ENCODE measurements around the gene SLC38A9. TPM values are rescaled to one million over a fixed set of nuclear protein-coding genes. Genes with fewer than 3 reads are reported as not detected.

Gene SLC38A9
- total and polyA plus RNA-seq, 9 of the 15 experiments (the other 6 are each of a cell fraction or from before 2014, with no cell fraction given), result 14.0 to 34.5 (median 20.7) TPM

- TF ChIP-seq ZBTB12 (CRISPR knock-in tag; IDR thresholded peaks at IDR 0.05), result no peak
- TF ChIP-seq C11orf30 (IDR thresholded peaks at IDR 0.05; ENCODE audit: low read depth), result no peak
- no peak for TF ChIP-seq TCF15 (CRISPR knock-in tag; IDR thresholded peaks at IDR 0.05)
- TF ChIP-seq MECOM (CRISPR knock-in tag; IDR thresholded peaks at IDR 0.05), result no peak
- no peak for TF ChIP-seq ATF7 (IDR thresholded peaks at IDR 0.05)
- no peak for TF ChIP-seq HNRNPK (IDR thresholded peaks at IDR 0.05; ENCODE audit: low read depth, low read length, poor library complexity, severe bottlenecking)
Measured at GRCh38 chr5:55582256-55582655, 129.9 kb downstream of the SLC38A9 start (continued).

GRCh38 chr5:55580042-55580441, 132.1 kb downstream of the SLC38A9 start:
- Histone ChIP-seq H4K20me1 (replicated peaks; ENCODE audit: control insufficient read depth, insufficient read depth, low read length) (no peaks in the 10 kb centered on the region), H3K36me3 (ENCODE audit: control insufficient read depth, insufficient read depth, low read length) (no peaks in the 10 kb centered on the region), H3K4me2 (ENCODE audit: insufficient read depth, low read length) (no peak overlapping the region), H3K9me1 (ENCODE audit: control insufficient read depth, insufficient read depth, low read length) (no peaks in the 10 kb centered on the region), H3K79me2 (ENCODE audit: control insufficient read depth, insufficient read depth, low read length) (no peaks in the 10 kb centered on the region), H3K4me1 (replicated peaks in 1 of 2; ENCODE audit: control insufficient read depth in 2 of 2, insufficient read depth in 2 of 2, low read length in 2 of 2) (no peaks in the 10 kb centered on the region; a peak in 1 of 5 replicates), H2AFZ (ENCODE audit: low read depth, low read length) (no peak overlapping the region), H3K9me3 (replicated peaks; ENCODE audit: control insufficient read depth, insufficient read depth, low read depth, low read length) (no peaks in the 10 kb centered on the region), H3K4me3 (no peak overlapping the region), H3K9ac (ENCODE audit: insufficient read depth in 1 of 2, low read depth in 2 of 2, low read length in 2 of 2) (no peak overlapping the region), H3K27me3 (ENCODE audit: control insufficient read depth in 2 of 2, insufficient read depth in 2 of 2, low read length in 2 of 2) (peaks cover 0 to 5% of the 10 kb centered on the region in 2 experiments; a peak in 1 of 5 replicates), H3K27ac (ENCODE audit: extremely low read depth, low read depth, low read length) (no peak overlapping the region)
- ChIA-PET CTCF (ENCODE audit: low intra/inter-chr PET ratio) (no interaction called here), POLR2A (interaction anchor here (0.7 kb wide), 1 partner anchor 14 kb away, joined by 3 read pairs; no protein-coding TSS in a partner anchor)
- intact Hi-C loops (cut with micrococcal nuclease) (no loop called here), in situ Hi-C loops (cut with MboI) (no loop called here)
- WGBS (ENCODE audit: insufficient coverage, low coverage, missing lambda C conversion rate), result 7% methylated on average over 6 of the region's 6 CpGs
- ATAC-seq, result no peak
- DNase-seq (ENCODE audit: extremely low read depth in 1 of 4, low spot score in 3 of 4), result no peak
- BruUV-seq (replicated peaks), result no TSS peak
- FAIRE-seq, result no peak
- TF ChIP-seq ATF1 (CRISPR knock-in tag; IDR thresholded peaks at IDR 0.05), result no peak
- no peak for TF ChIP-seq ATF1 (tag; IDR thresholded peaks at IDR 0.05)
- TF ChIP-seq PRDM10 (IDR thresholded peaks at IDR 0.05; ENCODE audit: partially characterized antibody), result no peak
- no peak for TF ChIP-seq RNF219 (CRISPR knock-in tag; IDR thresholded peaks at IDR 0.05)
- no peak for TF ChIP-seq SOX6 (IDR thresholded peaks at IDR 0.05)
- TF ChIP-seq ARID3B (CRISPR knock-in tag; IDR thresholded peaks at IDR 0.05; ENCODE audit: borderline replicate concordance), result no peak
